H9 (cell line): ENCODE data around the gene SHOC1. TPM values are rescaled to one million over a fixed set of nuclear protein-coding genes. Genes with fewer than 3 reads are reported as not detected.

Experiments used
- DNase-seq: peaks from one replicate; pipeline ENCODE4 v3.0.0-alpha.2; 2017
- H2AFZ ChIP-seq: one replicate; pipeline ENCODE4 v1.6.1; 2013; ENCODE audit warnings: mild to moderate bottlenecking, low read length, control low read depth, moderate library complexity
- H2AK5ac ChIP-seq: 2 replicates; pipeline ENCODE4 v1.6.1; 2013; ENCODE audit warnings: low read length, control low read depth, mixed read lengths; ENCODE audit not compliant: insufficient read length
- H2BK120ac ChIP-seq: one replicate; pipeline ENCODE4 v1.6.1; 2013; ENCODE audit warnings: low read depth, mild to moderate bottlenecking, low read length, control low read depth, inconsistent platforms; ENCODE audit not compliant: poor library complexity, severe bottlenecking
- H2BK12ac ChIP-seq: 2 replicates; pipeline ENCODE4 v1.6.1; 2013; ENCODE audit warnings: low read length, control low read depth, mixed read lengths, low read depth; ENCODE audit not compliant: insufficient read length
- H2BK15ac ChIP-seq: 2 replicates; pipeline ENCODE4 v1.6.1; 2013; ENCODE audit warnings: low read depth, low read length, control low read depth
- H2BK20ac ChIP-seq: one replicate; pipeline ENCODE4 v1.6.1; 2013; ENCODE audit warnings: low read depth, mild to moderate bottlenecking, low read length, control low read depth, inconsistent platforms; ENCODE audit not compliant: poor library complexity, severe bottlenecking
- H2BK5ac ChIP-seq: 2 replicates; pipeline ENCODE4 v1.6.1; 2013; ENCODE audit warnings: low read length, control low read depth, mixed read lengths; ENCODE audit not compliant: insufficient read length
- H3K14ac ChIP-seq: 2 replicates; pipeline ENCODE4 v1.6.1; 2013; ENCODE audit warnings: low read length, control low read depth; ENCODE audit not compliant: insufficient read depth
- H3K18ac ChIP-seq: 2 replicates; pipeline ENCODE4 v1.6.1; 2013; ENCODE audit warnings: low read depth, mild to moderate bottlenecking, mixed read lengths, low read length, control low read depth; ENCODE audit not compliant: insufficient read length
- H3K23ac ChIP-seq: 2 replicates; pipeline ENCODE4 v1.6.1; 2013; ENCODE audit warnings: low read length, control low read depth, mixed read lengths, low read depth; ENCODE audit not compliant: insufficient read length
- H3K23me2 ChIP-seq: 2 replicates; pipeline ENCODE4 v1.6.1; 2013; ENCODE audit warnings: low read depth, mild to moderate bottlenecking, mixed read lengths, low read length, control low read depth; ENCODE audit not compliant: insufficient read length, poor library complexity, severe bottlenecking
- H3K27ac ChIP-seq: 2 replicates; pipeline ENCODE4 v1.5.1; 2013; ENCODE audit warnings: low read length, control low read depth, mixed read lengths, low read depth; ENCODE audit not compliant: insufficient read length
- H3K27me3 ChIP-seq: 2 replicates; pipeline ENCODE4 v1.6.1; 2013; ENCODE audit warnings: low read length, control low read depth, inconsistent platforms; ENCODE audit not compliant: insufficient read depth
- H3K4ac ChIP-seq: 2 replicates; pipeline ENCODE4 v1.6.1; 2013; ENCODE audit warnings: low read depth, mild to moderate bottlenecking, control low read depth, inconsistent platforms, low read length, moderate library complexity
- H3K4me1 ChIP-seq: 2 replicates; pipeline ENCODE4 v1.6.1; 2013; ENCODE audit warnings: low read length, control low read depth, inconsistent platforms; ENCODE audit not compliant: insufficient read depth
- H3K4me2 ChIP-seq: 2 replicates; pipeline ENCODE4 v1.6.1; 2013; ENCODE audit warnings: low read length, control low read depth, mixed read lengths; ENCODE audit not compliant: insufficient read length, insufficient read depth
- H3K56ac ChIP-seq: 2 replicates; pipeline ENCODE4 v1.6.1; 2013; ENCODE audit warnings: low read depth, mild to moderate bottlenecking, mixed read lengths, low read length, control low read depth; ENCODE audit not compliant: insufficient read length
- H3K79me1 ChIP-seq: 2 replicates; pipeline ENCODE4 v1.6.1; 2013; ENCODE audit warnings: low read depth, mild to moderate bottlenecking, moderate library complexity, low read length, control low read depth, inconsistent platforms; ENCODE audit not compliant: insufficient read depth, poor library complexity, severe bottlenecking
- H3K79me2 ChIP-seq: 2 replicates; pipeline ENCODE4 v1.6.1; 2013; ENCODE audit warnings: low read length, control low read depth, inconsistent platforms; ENCODE audit not compliant: insufficient read depth
- H3K9ac ChIP-seq: 2 replicates; pipeline ENCODE4 v1.6.1; 2013; ENCODE audit warnings: low read length, control low read depth, mixed read lengths; ENCODE audit not compliant: insufficient read length; ENCODE audit errors: extremely low read depth
- H3K9me3 ChIP-seq: one replicate; pipeline ENCODE4 v1.6.1; 2013; ENCODE audit warnings: low read depth, low read length, inconsistent platforms; ENCODE audit not compliant: control insufficient read depth
- H3T11ph ChIP-seq: one replicate; pipeline ENCODE4 v1.6.1; 2013; ENCODE audit warnings: mild to moderate bottlenecking, low read length, control low read depth, inconsistent platforms
- H4K20me1 ChIP-seq: one replicate; pipeline ENCODE4 v1.6.1; 2013; ENCODE audit not compliant: control insufficient read depth, insufficient read length, insufficient read depth
- H4K5ac ChIP-seq: 2 replicates; pipeline ENCODE4 v1.6.1; 2013; ENCODE audit warnings: low read depth, mild to moderate bottlenecking, mixed read lengths, low read length, control low read depth; ENCODE audit not compliant: insufficient read length
- H4K8ac ChIP-seq: replicated peaks from 2 replicates; pipeline ENCODE4 v1.6.1; 2013; ENCODE audit warnings: low read length, control low read depth, mixed read lengths, low read depth; ENCODE audit not compliant: insufficient read length
- H4K91ac ChIP-seq: 2 replicates; pipeline ENCODE4 v1.6.1; 2013; ENCODE audit warnings: low read depth, mild to moderate bottlenecking, moderate library complexity, mixed read lengths, low read length, control low read depth; ENCODE audit not compliant: insufficient read length
- H3K27ac Mint-ChIP-seq, 3 experiments: 2 replicates in 2 of 3; 3 replicates in 1 of 3; pipeline ENCODE4 v1.8.0; 2020 to 2021; ENCODE audit warnings: mixed read lengths in 3 of 3, mild to moderate bottlenecking in 1 of 3, moderate library complexity in 1 of 3
- H3K27me3 Mint-ChIP-seq: 2 replicates; pipeline ENCODE4 v1.8.0; 2021; ENCODE audit warnings: low read depth, mild to moderate bottlenecking, moderate library complexity, mixed read lengths
- H3K36me3 Mint-ChIP-seq, 3 experiments: 2 replicates in 2 of 3; 3 replicates in 1 of 3; pipeline ENCODE4 v1.8.0; 2020 to 2021; ENCODE audit warnings: low read depth in 3 of 3, mixed read lengths in 3 of 3; ENCODE audit not compliant: insufficient read depth in 1 of 3
- H3K4me1 Mint-ChIP-seq, 2 experiments: 2 replicates each; pipeline ENCODE4 v1.8.0; 2020; ENCODE audit warnings: mixed read lengths in 2 of 2
- H3K4me3 Mint-ChIP-seq, 2 experiments: 2 replicates in 1 of 2; 3 replicates in 1 of 2; pipeline ENCODE4 v1.8.0; 2020 to 2021; ENCODE audit warnings: mild to moderate bottlenecking in 2 of 2, mixed read lengths in 2 of 2, moderate library complexity in 1 of 2
- H3K9me3 Mint-ChIP-seq, 2 experiments: 2 replicates in 1 of 2; 3 replicates in 1 of 2; pipeline ENCODE4 v1.8.0; 2020; ENCODE audit warnings: mild to moderate bottlenecking in 2 of 2, mixed read lengths in 2 of 2, moderate library complexity in 1 of 2
- CTCF ChIP-seq: fragments of 200-600 bp; sonication (generic); conservative IDR thresholded peaks from 3 replicates; pipeline ENCODE4 v1.8.0; 2021; ENCODE audit warnings: antibody characterized with exemption, mild to moderate bottlenecking
- WGBS: extraction: QIAGEN DNeasy Blood & Tissue Kit; methylation state at CpG from one replicate; pipeline ENCODE4 v1.1.7; 2013; ENCODE audit warnings: missing lambda C conversion rate, low lambda C conversion rate, mixed read lengths; ENCODE audit not compliant: insufficient read length; ENCODE audit errors: extremely low coverage; 5-methylcytosine and 5-hydroxymethylcytosine counted together
- total RNA-seq: library from RNA; stranded (reverse); gene quantifications from 2 replicates; pipeline ENCODE4 v1.2.1, GENCODE V29; 2021

The SHOC1 gene
- total RNA-seq, 1 experiment from 2014 or later: not detected

- H3T11ph ChIP-seq: no peak overlapping the region
- no peak overlapping the region for H2BK15ac ChIP-seq
- no peak for DNase-seq
- H3K4me2 ChIP-seq: no peak overlapping the region
- Mint-ChIP-seq H3K4me1 (no peaks in the 10 kb centered on the region), H3K36me3 (peaks cover 0 to 16% (median 4%) of the 10 kb centered on the region in 3 experiments; a peak in 4 of 7 replicates), H3K4me3 (no peak overlapping the region), H3K27me3 (no peaks in the 10 kb centered on the region), H3K9me3 (peaks cover 9 to 16% of the 10 kb centered on the region in 2 experiments), H3K27ac (no peak overlapping the region)
- no peak overlapping the region for H2BK20ac ChIP-seq
- H2AFZ ChIP-seq: no peak overlapping the region
- no peaks in the 10 kb centered on the region for H3K4me1 ChIP-seq
- no peaks in the 10 kb centered on the region for H3K9me3 ChIP-seq
- no peak overlapping the region for H2BK5ac ChIP-seq
- no peaks in the 10 kb centered on the region for H3K27me3 ChIP-seq
- no peak overlapping the region for H3K9ac ChIP-seq
- H2BK120ac ChIP-seq: no peak overlapping the region
- no peak overlapping the region for H4K91ac ChIP-seq
- H3K79me2 ChIP-seq: no peaks in the 10 kb centered on the region
- H3K23ac ChIP-seq: no peak overlapping the region
- TF ChIP-seq CTCF: no peak
- H2BK12ac ChIP-seq: no peak overlapping the region
- H3K79me1 ChIP-seq: no peaks in the 10 kb centered on the region
- H4K5ac ChIP-seq: no peak overlapping the region
- H3K18ac ChIP-seq: no peak overlapping the region
- no peak overlapping the region for H3K27ac ChIP-seq
- H3K4ac ChIP-seq: no peak overlapping the region
- no peak overlapping the region for H3K56ac ChIP-seq
- H3K23me2 ChIP-seq: no peaks in the 10 kb centered on the region
- no CpG with 5 or more reads among the region's 1 CpG for WGBS
- no peak overlapping the region for H3K14ac ChIP-seq
- no peak overlapping the region for H4K8ac ChIP-seq
- no peaks in the 10 kb centered on the region for H4K20me1 ChIP-seq
- H2AK5ac ChIP-seq: no peak overlapping the region
Measured at GRCh38 chr9:111752455-111752854, 42.3 kb downstream of the SHOC1 start.

Other genes starting within 250 kb of the SHOC1 start
- 43.5 and 45.2 TPM in 2 replicates for gene PTGR1, start 195.3 kb downstream of the SHOC1 start, total RNA-seq
- 7.6 and 8.4 TPM in 2 replicates for gene DNAJC25, start 163.6 kb downstream of the SHOC1 start, total RNA-seq
- gene GNG10, start 133.3 kb downstream of the SHOC1 start, total RNA-seq: 31.0 and 33.4 TPM in 2 replicates
- gene UGCG, start 101.9 kb upstream of the SHOC1 start, total RNA-seq: 23.3 and 23.8 TPM in 2 replicates